Measurements from ENCODE around the gene DPP6. TPM values are rescaled to one million over a fixed set of nuclear protein-coding genes. Genes with fewer than 3 reads are reported as not detected.
"Not testable (repeated sequence)": the region's sequence is repeated elsewhere in the genome, so short reads cannot be mapped to it uniquely, and the experiment has no call there.

Gene DPP6
- total RNA-seq, 1 donor from 2014 or later: 0.05 TPM

GRCh38 chr7:154072395-154073181 lies 20.4 kb downstream of the DPP6 start:
- DNase-seq (ENCODE audit: low read depth): not testable (repeated sequence)

GRCh38 chr7:154078523-154078922 lies 26.3 kb downstream of the DPP6 start:
- DNase-seq (ENCODE audit: low read depth): not testable (repeated sequence)

GRCh38 chr7:154080249-154080648 lies 28.1 kb downstream of the DPP6 start:
- DNase-seq (ENCODE audit: low read depth): not testable (repeated sequence)

GRCh38 chr7:154087037-154087725 lies 35.0 kb downstream of the DPP6 start:
- not testable (repeated sequence) for DNase-seq (ENCODE audit: low read depth)

- DNase-seq (ENCODE audit: low read depth): not testable (repeated sequence)
These were observed 39.9 kb downstream of the DPP6 start for GRCh38 chr7:154092093-154092492.

- not testable (repeated sequence) for DNase-seq (ENCODE audit: low read depth)
These were observed 43.0 kb downstream of the DPP6 start for GRCh38 chr7:154095201-154095600.

- not testable (repeated sequence) for DNase-seq (ENCODE audit: low read depth)
These were observed 52.9 kb downstream of the DPP6 start for GRCh38 chr7:154105063-154105462.

GRCh38 chr7:154109615-154110014 lies 57.4 kb downstream of the DPP6 start:
- not testable (repeated sequence) for DNase-seq (ENCODE audit: low read depth)

- DNase-seq (ENCODE audit: low read depth): not testable (repeated sequence)
These were observed 61.6 kb downstream of the DPP6 start for GRCh38 chr7:154113732-154114351.

GRCh38 chr7:154117411-154118390 lies 65.5 kb downstream of the DPP6 start:
- DNase-seq (ENCODE audit: low read depth): not testable (repeated sequence)

- DNase-seq (ENCODE audit: low read depth): not testable (repeated sequence)
These were observed 68.6 kb downstream of the DPP6 start for GRCh38 chr7:154120825-154121224.

GRCh38 chr7:154122720-154123119 lies 70.5 kb downstream of the DPP6 start:
- not testable (repeated sequence) for DNase-seq (ENCODE audit: low read depth)

- not testable (repeated sequence) for DNase-seq (ENCODE audit: low read depth)
These were observed 71.2 kb downstream of the DPP6 start for GRCh38 chr7:154123397-154123796.

- not testable (repeated sequence) for DNase-seq (ENCODE audit: low read depth)
These were observed 76.9 kb downstream of the DPP6 start for GRCh38 chr7:154129142-154129541.

- DNase-seq (ENCODE audit: low read depth): not testable (repeated sequence)
These were observed 80.4 kb downstream of the DPP6 start for GRCh38 chr7:154132617-154133016.

GRCh38 chr7:154133703-154134277 lies 81.6 kb downstream of the DPP6 start:
- not testable (repeated sequence) for DNase-seq (ENCODE audit: low read depth)

- not testable (repeated sequence) for DNase-seq (ENCODE audit: low read depth)
These were observed 82.5 kb downstream of the DPP6 start for GRCh38 chr7:154134698-154135097.

- not testable (repeated sequence) for DNase-seq (ENCODE audit: low read depth)
These were observed 83.4 kb downstream of the DPP6 start for GRCh38 chr7:154135646-154136045.

- not testable (repeated sequence) for DNase-seq (ENCODE audit: low read depth)
These were observed 93.9 kb downstream of the DPP6 start for GRCh38 chr7:154145922-154146706.

GRCh38 chr7:154146707-154147038 lies 94.5 kb downstream of the DPP6 start:
- DNase-seq (ENCODE audit: low read depth): not testable (repeated sequence)

Data from renal cortical epithelial cell (primary cell).